ENCODE measurements around the gene IL17C.

The IL17C gene

GRCh38 chr16:88630941-88631340, 7.4 kb upstream of the IL17C start:
- Histone ChIP-seq H3K36me3 (ENCODE audit: control insufficient read depth, insufficient read depth, low read length, severe bottlenecking) (peaks cover 51% of the 10 kb centered on the region), H3K4me3 (ENCODE audit: low read length) (no peak overlapping the region), H3K9me3 (ENCODE audit: control insufficient read depth, low read length) (no peaks in the 10 kb centered on the region), H3K27me3 (replicated peaks; ENCODE audit: control insufficient read depth, insufficient read depth, low read length) (peaks cover 2% of the 10 kb centered on the region), H3K9ac (ENCODE audit: low read length) (no peak overlapping the region), H3K4me1 (ENCODE audit: control insufficient read depth, insufficient read depth, low read length) (no peaks in the 10 kb centered on the region)
- no peak for DNase-seq (ENCODE audit: low read depth)

- H3K36me3 ChIP-seq (ENCODE audit: control insufficient read depth, insufficient read depth, low read length, severe bottlenecking), result peaks cover 48% of the 10 kb centered on the region
- H3K9ac ChIP-seq (ENCODE audit: low read length), result no peak overlapping the region
- no peaks in the 10 kb centered on the region for H3K4me1 ChIP-seq (ENCODE audit: control insufficient read depth, insufficient read depth, low read length)
- H3K9me3 ChIP-seq (ENCODE audit: control insufficient read depth, low read length), result no peaks in the 10 kb centered on the region
- no peak for DNase-seq (ENCODE audit: low read depth)
- H3K27me3 ChIP-seq (replicated peaks; ENCODE audit: control insufficient read depth, insufficient read depth, low read length), result peaks cover 6% of the 10 kb centered on the region
- H3K4me3 ChIP-seq (ENCODE audit: low read length), result no peak overlapping the region
Observed at GRCh38 chr16:88631384-88631783, 7.0 kb upstream of the IL17C start.

DNA sequence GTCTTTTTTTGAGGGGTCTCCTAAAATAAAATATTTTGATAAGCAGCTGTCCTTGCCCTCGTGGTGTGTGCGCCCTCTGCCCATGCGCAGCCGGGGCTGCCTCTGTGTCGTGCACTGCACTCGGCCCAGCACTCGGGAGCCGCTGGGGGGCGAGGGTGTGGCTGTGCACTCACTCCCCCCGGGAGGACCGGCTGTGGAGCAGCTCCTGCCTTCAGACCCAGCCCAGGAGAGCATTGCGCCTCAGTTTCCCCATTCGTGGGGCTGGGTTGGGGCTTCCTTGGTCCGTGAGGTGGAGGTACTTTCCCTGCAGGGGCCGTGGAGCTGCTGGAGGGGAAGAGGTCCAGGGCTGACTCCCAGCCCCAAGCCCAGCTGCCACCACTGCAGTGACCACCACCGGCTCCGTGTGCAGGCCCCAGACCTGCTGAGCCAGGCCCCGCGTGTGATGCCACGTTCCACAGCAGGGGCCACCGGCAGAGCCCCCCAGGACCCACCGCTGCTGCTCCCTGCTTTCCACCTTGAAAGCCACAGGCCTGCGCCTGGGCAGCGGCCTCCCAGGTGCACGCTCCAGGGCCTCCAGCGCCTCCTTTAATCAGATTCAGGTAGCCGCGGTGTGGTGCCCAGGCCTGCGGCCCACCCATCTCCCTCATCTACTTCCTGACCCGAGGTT, 6.3 kb upstream of the IL17C start:
- Histone ChIP-seq H3K9ac (ENCODE audit: low read length) (no peak overlapping the region), H3K4me1 (ENCODE audit: control insufficient read depth, insufficient read depth, low read length) (no peaks in the 10 kb centered on the region), H3K27me3 (replicated peaks; ENCODE audit: control insufficient read depth, insufficient read depth, low read length) (peaks cover 6% of the 10 kb centered on the region), H3K9me3 (ENCODE audit: control insufficient read depth, low read length) (no peaks in the 10 kb centered on the region), H3K36me3 (ENCODE audit: control insufficient read depth, insufficient read depth, low read length, severe bottlenecking) (peaks cover 42% of the 10 kb centered on the region), H3K4me3 (ENCODE audit: low read length) (no peak overlapping the region)
- DNase-seq (ENCODE audit: low read depth), result no peak

GRCh38 chr16:88632587-88632930, 5.8 kb upstream of the IL17C start:
- Histone ChIP-seq H3K36me3 (ENCODE audit: control insufficient read depth, insufficient read depth, low read length, severe bottlenecking) (peaks cover 37% of the 10 kb centered on the region), H3K9me3 (ENCODE audit: control insufficient read depth, low read length) (no peaks in the 10 kb centered on the region), H3K27me3 (replicated peaks; ENCODE audit: control insufficient read depth, insufficient read depth, low read length) (peaks cover 6% of the 10 kb centered on the region), H3K9ac (ENCODE audit: low read length) (no peak overlapping the region), H3K4me3 (ENCODE audit: low read length) (no peak overlapping the region), H3K4me1 (ENCODE audit: control insufficient read depth, insufficient read depth, low read length) (no peaks in the 10 kb centered on the region)
- no peak for DNase-seq (ENCODE audit: low read depth)

DNA sequence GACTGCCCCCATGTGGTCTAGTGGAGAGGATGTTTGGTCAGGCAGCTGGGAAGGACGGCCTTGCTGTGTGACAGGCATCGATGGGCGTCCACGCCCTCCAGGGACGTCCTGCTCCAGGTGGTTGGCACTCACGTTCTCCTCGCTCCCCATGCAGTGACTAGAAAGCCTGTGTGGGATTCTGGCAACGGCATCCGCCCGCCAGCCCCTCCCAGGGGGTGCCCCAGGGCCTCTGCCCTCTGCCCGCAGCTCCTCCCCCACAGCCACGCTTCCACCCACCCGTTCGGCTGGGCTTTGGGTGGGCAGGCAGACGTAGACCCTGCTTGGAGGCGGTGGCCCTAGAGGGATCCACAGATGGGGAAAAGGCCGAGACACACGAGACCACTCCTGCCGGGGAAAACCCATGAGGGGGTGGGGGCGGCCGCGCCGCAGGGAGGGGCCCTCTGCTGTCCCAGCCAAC, 4.7 kb upstream of the IL17C start:
- no peaks in the 10 kb centered on the region for H3K4me1 ChIP-seq (ENCODE audit: control insufficient read depth, insufficient read depth, low read length)
- no peak overlapping the region for H3K9ac ChIP-seq (ENCODE audit: low read length)
- H3K4me3 ChIP-seq (ENCODE audit: low read length), result no peak overlapping the region
- no peaks in the 10 kb centered on the region for H3K9me3 ChIP-seq (ENCODE audit: control insufficient read depth, low read length)
- DNase-seq (ENCODE audit: low read depth), result no peak
- H3K36me3 ChIP-seq (ENCODE audit: control insufficient read depth, insufficient read depth, low read length, severe bottlenecking), result peaks cover 26% of the 10 kb centered on the region
- H3K27me3 ChIP-seq (replicated peaks; ENCODE audit: control insufficient read depth, insufficient read depth, low read length), result peaks cover 18% of the 10 kb centered on the region

DNA sequence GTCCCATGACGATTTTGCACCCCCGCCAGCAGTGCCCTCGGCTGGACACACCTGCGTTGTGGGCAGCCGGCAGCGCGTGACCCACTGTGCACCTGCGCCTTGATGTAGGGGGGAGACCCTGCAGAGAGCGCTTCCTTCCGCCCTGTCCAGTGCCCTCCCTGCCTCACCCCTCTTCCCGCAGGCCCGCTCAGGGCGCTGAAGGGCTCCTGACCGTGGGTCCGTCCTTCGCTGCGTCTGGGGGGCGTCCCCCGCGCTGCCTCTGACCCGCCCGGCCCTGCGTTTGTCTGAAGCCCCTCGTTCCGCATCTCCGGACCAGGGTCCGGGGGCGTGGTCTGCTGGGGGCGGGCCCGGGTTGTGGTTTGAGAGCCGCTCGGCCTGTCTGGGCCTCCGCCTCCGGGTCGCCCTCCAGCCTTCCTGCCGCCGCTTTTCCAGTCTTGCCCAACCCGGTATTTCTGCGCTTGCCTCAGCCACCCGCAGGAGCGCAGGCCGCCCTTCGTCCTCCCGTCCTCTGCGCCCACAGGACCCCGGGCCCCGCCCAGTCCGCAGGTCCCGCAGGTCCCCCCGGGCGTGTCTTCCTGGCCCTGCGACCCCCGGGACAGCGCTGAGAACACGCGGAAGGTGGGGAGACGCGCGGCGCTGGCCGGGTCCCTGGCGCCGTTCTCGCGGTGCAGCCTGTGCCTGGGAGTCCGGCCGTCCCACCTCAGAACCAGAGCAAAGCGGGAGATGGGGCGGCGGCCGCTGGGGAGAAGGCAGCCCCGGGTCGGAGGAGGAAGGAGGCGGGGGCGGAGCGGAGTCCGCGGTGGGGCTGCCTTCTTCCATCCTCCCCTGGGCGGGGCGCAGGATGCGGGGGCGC, 4.0 kb upstream of the IL17C start:
- Histone ChIP-seq H3K36me3 (ENCODE audit: control insufficient read depth, insufficient read depth, low read length, severe bottlenecking) (peaks cover 23% of the 10 kb centered on the region), H3K9ac (ENCODE audit: low read length) (peak overlapping the region; percentile 69), H3K4me3 (ENCODE audit: low read length) (peak overlapping the region; percentile 72), H3K4me1 (ENCODE audit: control insufficient read depth, insufficient read depth, low read length) (no peaks in the 10 kb centered on the region), H3K9me3 (ENCODE audit: control insufficient read depth, low read length) (no peaks in the 10 kb centered on the region), H3K27me3 (replicated peaks; ENCODE audit: control insufficient read depth, insufficient read depth, low read length) (peaks cover 24% of the 10 kb centered on the region)
- DNase-seq (ENCODE audit: low read depth), result peak; percentile 69

- Histone ChIP-seq H3K9ac (ENCODE audit: low read length) (peak overlapping the region; percentile 69), H3K9me3 (ENCODE audit: control insufficient read depth, low read length) (no peaks in the 10 kb centered on the region), H3K36me3 (ENCODE audit: control insufficient read depth, insufficient read depth, low read length, severe bottlenecking) (peaks cover 18% of the 10 kb centered on the region), H3K27me3 (replicated peaks; ENCODE audit: control insufficient read depth, insufficient read depth, low read length) (peaks cover 32% of the 10 kb centered on the region), H3K4me3 (ENCODE audit: low read length) (peak overlapping the region; percentile 72), H3K4me1 (ENCODE audit: control insufficient read depth, insufficient read depth, low read length) (no peaks in the 10 kb centered on the region)
- no peak for DNase-seq (ENCODE audit: low read depth)
Observed at GRCh38 chr16:88634994-88635670, 3.2 kb upstream of the IL17C start.

DNA sequence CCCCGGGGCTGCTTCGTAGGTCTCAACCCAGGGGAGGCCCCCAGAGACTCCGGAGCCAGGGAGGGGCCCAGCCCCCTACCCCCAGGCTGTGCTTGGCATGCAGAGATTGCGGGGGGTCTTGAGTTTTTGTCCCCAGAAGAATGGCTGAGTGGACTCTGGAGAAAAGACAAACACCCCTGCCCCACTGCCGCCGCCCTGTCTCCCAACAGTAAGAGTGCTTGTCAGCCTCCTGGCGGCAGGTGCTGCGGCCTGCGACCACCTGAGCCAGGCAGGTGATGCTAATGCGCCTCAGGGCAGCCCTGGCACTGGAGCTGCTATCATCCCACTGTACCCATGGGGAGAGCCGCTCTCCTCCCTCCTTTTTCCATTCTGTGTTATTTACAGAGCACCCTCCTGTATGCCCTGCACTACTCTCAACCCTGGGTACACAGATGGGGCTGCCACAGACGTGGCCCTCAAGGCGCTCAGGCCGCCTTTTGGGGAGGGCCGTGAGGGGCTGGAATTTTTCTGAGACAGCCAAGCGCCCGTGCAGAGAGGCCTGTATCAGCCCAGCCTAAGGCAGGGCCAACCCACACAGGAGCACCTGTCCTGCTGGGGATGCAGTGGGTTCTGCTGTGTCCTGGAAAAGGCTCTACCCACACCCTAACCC, 2.6 kb upstream of the IL17C start:
- Histone ChIP-seq H3K4me3 (ENCODE audit: low read length) (no peak overlapping the region), H3K9ac (ENCODE audit: low read length) (no peak overlapping the region), H3K4me1 (ENCODE audit: control insufficient read depth, insufficient read depth, low read length) (no peaks in the 10 kb centered on the region), H3K27me3 (replicated peaks; ENCODE audit: control insufficient read depth, insufficient read depth, low read length) (peaks cover 37% of the 10 kb centered on the region), H3K36me3 (ENCODE audit: control insufficient read depth, insufficient read depth, low read length, severe bottlenecking) (peaks cover 17% of the 10 kb centered on the region), H3K9me3 (ENCODE audit: control insufficient read depth, low read length) (no peaks in the 10 kb centered on the region)
- DNase-seq (ENCODE audit: low read depth), result no peak

GRCh38 chr16:88636488-88637265, 1.7 kb upstream of the IL17C start:
- Histone ChIP-seq H3K4me3 (ENCODE audit: low read length) (no peak overlapping the region), H3K27me3 (replicated peaks; ENCODE audit: control insufficient read depth, insufficient read depth, low read length) (peaks cover 37% of the 10 kb centered on the region), H3K4me1 (ENCODE audit: control insufficient read depth, insufficient read depth, low read length) (no peaks in the 10 kb centered on the region), H3K36me3 (ENCODE audit: control insufficient read depth, insufficient read depth, low read length, severe bottlenecking) (peaks cover 10% of the 10 kb centered on the region), H3K9me3 (ENCODE audit: control insufficient read depth, low read length) (no peaks in the 10 kb centered on the region), H3K9ac (ENCODE audit: low read length) (no peak overlapping the region)
- no peak for DNase-seq (ENCODE audit: low read depth)

GRCh38 chr16:88639231-88640038, 1.1 kb downstream of the IL17C start:
- Histone ChIP-seq H3K27me3 (replicated peaks; ENCODE audit: control insufficient read depth, insufficient read depth, low read length) (peaks cover 37% of the 10 kb centered on the region), H3K36me3 (ENCODE audit: control insufficient read depth, insufficient read depth, low read length, severe bottlenecking) (no peaks in the 10 kb centered on the region), H3K9ac (ENCODE audit: low read length) (no peak overlapping the region), H3K4me3 (ENCODE audit: low read length) (no peak overlapping the region), H3K9me3 (ENCODE audit: control insufficient read depth, low read length) (no peaks in the 10 kb centered on the region), H3K4me1 (ENCODE audit: control insufficient read depth, insufficient read depth, low read length) (no peaks in the 10 kb centered on the region)
- no peak for DNase-seq (ENCODE audit: low read depth)

All from adipocyte (in vitro differentiated cells).